HepG2 (cell line): ENCODE data around the gene ABCA2. TPM values are rescaled to one million over a fixed set of nuclear protein-coding genes. Genes with fewer than 3 reads are reported as not detected.

Experiments
- FOXO1 ChIP-seq: sonication (generic); formaldehyde crosslinking; IDR thresholded peaks from 2 replicates; pipeline ENCODE4 v1.4.0; 2020; ENCODE audit warnings: missing genetic modification reagents
- HOXA7 ChIP-seq: sonication (generic); formaldehyde crosslinking; IDR thresholded peaks from 2 replicates; pipeline ENCODE4 v1.8.1; 2022; ENCODE audit warnings: mild to moderate bottlenecking, missing genetic modification reagents, moderate library complexity
- MAF1 ChIP-seq: sonication (generic); formaldehyde crosslinking; IDR thresholded peaks from 2 replicates; pipeline ENCODE4 v1.5.0; 2020; ENCODE audit warnings: missing genetic modification reagents, borderline replicate concordance
- MXD4 ChIP-seq: IDR thresholded peaks from 2 replicates; pipeline ENCODE4 v1.6.1; 2016; ENCODE audit warnings: mild to moderate bottlenecking, missing biosample characterization, missing genetic modification reagents
- MXI1 ChIP-seq: IDR thresholded peaks from 3 replicates; pipeline ENCODE4 v1.6.1; 2012; ENCODE audit warnings: low read depth, low read length, inconsistent platforms, borderline replicate concordance
- NFKBIZ ChIP-seq: IDR thresholded peaks from 2 replicates; pipeline ENCODE4 v1.6.1; 2018; ENCODE audit warnings: missing genetic modification reagents, missing compliant biosample characterization
- SIN3B ChIP-seq: fragments of 150-350 bp; IDR thresholded peaks from 2 replicates; pipeline ENCODE4 v1.6.1; 2014; ENCODE audit warnings: low read length
- TFE3 ChIP-seq: IDR thresholded peaks from 2 replicates; pipeline ENCODE4 v1.6.1; 2016
- TGIF2 ChIP-seq: IDR thresholded peaks from 2 replicates; pipeline ENCODE4 v1.6.1; 2016; ENCODE audit warnings: control low read depth, missing compliant biosample characterization
- ZBTB44 ChIP-seq: sonication (generic); formaldehyde crosslinking; IDR thresholded peaks from 2 replicates; pipeline ENCODE4 v1.4.0; 2020; ENCODE audit warnings: missing genetic modification reagents
- ZC3H13 ChIP-seq: sonication (generic); formaldehyde crosslinking; IDR thresholded peaks from 2 replicates; pipeline ENCODE4 v1.8.1; 2023; ENCODE audit warnings: mild to moderate bottlenecking, missing genetic modification reagents, moderate library complexity
- ZFP36L1 ChIP-seq: sonication (generic); formaldehyde crosslinking; IDR thresholded peaks from 2 replicates; pipeline ENCODE4 v1.8.0; 2022; ENCODE audit warnings: mild to moderate bottlenecking, missing genetic modification reagents, moderate library complexity
- ZNF10 ChIP-seq: sonication (generic); formaldehyde crosslinking; IDR thresholded peaks from 2 replicates; pipeline ENCODE4 v1.4.0; 2020; ENCODE audit warnings: mild to moderate bottlenecking, low read depth, missing genetic modification reagents, borderline replicate concordance
- ZNF468 ChIP-seq: sonication (generic); formaldehyde crosslinking; IDR thresholded peaks from 2 replicates; pipeline ENCODE4 v1.8.0; 2022; ENCODE audit warnings: mild to moderate bottlenecking, moderate library complexity, missing genetic modification reagents
- ZNF543 ChIP-seq: sonication (generic); formaldehyde crosslinking; IDR thresholded peaks from 2 replicates; pipeline ENCODE4 v1.4.0; 2020; ENCODE audit warnings: mild to moderate bottlenecking, missing genetic modification reagents
- ZNF577 ChIP-seq: sonication (generic); formaldehyde crosslinking; IDR thresholded peaks from 2 replicates; pipeline ENCODE4 v1.4.0; 2020; ENCODE audit warnings: mild to moderate bottlenecking, low read depth, missing genetic modification reagents, borderline replicate concordance
- ZNF619 ChIP-seq: sonication (generic); formaldehyde crosslinking; IDR thresholded peaks from 2 replicates; pipeline ENCODE4 v1.4.0; 2020; ENCODE audit warnings: mild to moderate bottlenecking, missing genetic modification reagents
- ZNF629 ChIP-seq: sonication (generic); formaldehyde crosslinking; conservative IDR thresholded peaks from 2 replicates; pipeline ENCODE4 v1.5.0; 2020; ENCODE audit warnings: missing genetic modification reagents
- ZNF687 ChIP-seq: sonication (generic); formaldehyde crosslinking; IDR thresholded peaks from 2 replicates; pipeline ENCODE4 v1.5.1; 2020; ENCODE audit warnings: mild to moderate bottlenecking, missing genetic modification reagents, moderate library complexity
- ZNF724P ChIP-seq: sonication (generic); formaldehyde crosslinking; IDR thresholded peaks from 2 replicates; pipeline ENCODE4 v1.8.0; 2022; ENCODE audit warnings: missing genetic modification reagents, borderline replicate concordance
- ZNF770 ChIP-seq: sonication (generic); formaldehyde crosslinking; IDR thresholded peaks from 2 replicates; pipeline ENCODE4 v1.5.0; 2020; ENCODE audit warnings: mild to moderate bottlenecking, missing genetic modification reagents
- ZNF775 ChIP-seq: sonication (generic); formaldehyde crosslinking; IDR thresholded peaks from 2 replicates; pipeline ENCODE4 v1.4.0; 2020; ENCODE audit warnings: missing genetic modification reagents, mild to moderate bottlenecking, moderate library complexity, borderline replicate concordance
- polyA plus RNA-seq, 8 experiments: library from polyadenylated mRNA; depleted of rRNA in 3 of 8; stranded (reverse) in 7 of 8; unstranded in 1 of 8; fragments of >200 nt; fragmentation: Illumina TruSeq in 4 of 8; extraction: Trizol in 4 of 8; gene quantifications; 2 replicates each; pipeline versions ENCODE4 v1.2.1 to v1.2.3, GENCODE V29; 2011 to 2016; ENCODE audit warnings: low read depth in 4 of 8, missing spikeins in 1 of 8, mixed read lengths in 1 of 8; ENCODE audit not compliant: insufficient read depth in 1 of 8
- total RNA-seq, 5 experiments: library from RNA; depleted of rRNA; stranded (reverse); fragments of >200 nt; fragmentation: Illumina TruSeq; extraction: Trizol; gene quantifications; 2 replicates each; pipeline ENCODE4 v1.2.3, GENCODE V29; 2016; ENCODE audit warnings: low read depth in 1 of 5

ABCA2 gene
- total and polyA plus RNA-seq, 2 of the 13 experiments (the other 11 are each of a cell fraction or from before 2014, with no cell fraction given), result 2.9 to 19.2 TPM

GRCh38 chr9:137054932-137055384 is 26.9 kb upstream of the ABCA2 start (continued):
- TF ChIP-seq ZNF775, result no peak
- no peak for TF ChIP-seq TGIF2 (CRISPR knock-in tag)
- TF ChIP-seq ZNF619 (CRISPR knock-in tag), result no peak
- 0 out of 3 replicates have a peak, but pooled peaks have one; percentile 38 for TF ChIP-seq MXI1
- no peak for TF ChIP-seq ZNF577 (CRISPR knock-in tag)
- TF ChIP-seq ZNF687, result peak; percentile 70; the same call in 1 of the 2 replicates
- TF ChIP-seq ZNF629 (CRISPR knock-in tag), result peak; percentile 23; the same call in 1 of the 2 replicates
- TF ChIP-seq TFE3 (CRISPR knock-in tag), result no peak
- TF ChIP-seq ZBTB44 (CRISPR knock-in tag), result no peak
- no peak for TF ChIP-seq NFKBIZ (CRISPR knock-in tag)
- TF ChIP-seq MAF1 (CRISPR knock-in tag), result no peak
- TF ChIP-seq ZFP36L1 (CRISPR knock-in tag), result no peak
- no peak for TF ChIP-seq ZNF543 (CRISPR knock-in tag)
- peak; percentile 34; the same call in 1 of the 2 replicates for TF ChIP-seq ZNF770 (CRISPR knock-in tag)
- TF ChIP-seq FOXO1, result 0 out of 2 replicates have a peak, but pooled peaks have one; percentile 35
- TF ChIP-seq MXD4 (CRISPR knock-in tag), result no peak; the same call in 1 of the 2 replicates
- TF ChIP-seq SIN3B, result no peak
- peak; percentile 17; the same call in 1 of the 2 replicates for TF ChIP-seq ZC3H13
- no peak for TF ChIP-seq ZNF10 (CRISPR knock-in tag)
- 0 out of 2 replicates have a peak, but pooled peaks have one; percentile 40 for TF ChIP-seq HOXA7 (CRISPR knock-in tag)
- no peak for TF ChIP-seq ZNF468 (CRISPR knock-in tag)
- no peak for TF ChIP-seq ZNF724P (CRISPR knock-in tag)
